ENCODE data around the gene XPNPEP1. TPM values are rescaled to one million over a fixed set of nuclear protein-coding genes. Genes with fewer than 3 reads are reported as not detected.

Gene XPNPEP1
- total RNA-seq, 4 donors from 2014 or later = 41.0 to 188 (median 92.0) TPM

- H3K4me1 ChIP-seq = no peaks in the 10 kb centered on the region
- intact Hi-C loops (cut with DNase I; ENCODE audit: low total_unique reads) = no loop called here
Measured at GRCh38 chr10:109962247-109962646, 38.9 kb upstream of the XPNPEP1 start.

GRCh38 chr10:109961174-109962001 lies 38.1 kb upstream of the XPNPEP1 start:
- TF ChIP-seq POLR2A (IDR thresholded peaks at IDR 0.05) (no peak), CTCF (IDR thresholded peaks at IDR 0.05) (no peak)
- intact Hi-C loops (cut with DNase I; ENCODE audit: low total_unique reads) = no loop called here
- Histone ChIP-seq H3K4me3 (no peak overlapping the region), H3K27ac (no peak overlapping the region), H3K9me3 (no peaks in the 10 kb centered on the region), H3K27me3 (no peaks in the 10 kb centered on the region), H3K36me3 (no peaks in the 10 kb centered on the region), H3K4me1 (no peaks in the 10 kb centered on the region)
- DNase-seq = no peak

More at GRCh38 chr10:109962247-109962646, 38.9 kb upstream of the XPNPEP1 start:
- no peak overlapping the region for H3K4me3 ChIP-seq
- H3K27ac ChIP-seq = no peak overlapping the region
- no peaks in the 10 kb centered on the region for H3K36me3 ChIP-seq
- no peaks in the 10 kb centered on the region for H3K27me3 ChIP-seq
- TF ChIP-seq POLR2A (IDR thresholded peaks at IDR 0.05) (no peak), CTCF (IDR thresholded peaks at IDR 0.05) (no peak)
- no peaks in the 10 kb centered on the region for H3K9me3 ChIP-seq
- no peak for DNase-seq

- no peaks in the 10 kb centered on the region for H3K4me1 ChIP-seq
- DNase-seq = no peak
- intact Hi-C loops (cut with DNase I; ENCODE audit: low total_unique reads) = no loop called here
- no peak for TF ChIP-seq CTCF (IDR thresholded peaks at IDR 0.05)
- TF ChIP-seq POLR2A (IDR thresholded peaks at IDR 0.05) = no peak
- H3K27ac ChIP-seq = no peak overlapping the region
- no peaks in the 10 kb centered on the region for H3K27me3 ChIP-seq
- no peaks in the 10 kb centered on the region for H3K9me3 ChIP-seq
- H3K4me3 ChIP-seq = no peak overlapping the region
- H3K36me3 ChIP-seq = no peaks in the 10 kb centered on the region
Measured at GRCh38 chr10:109960682-109961081, 37.4 kb upstream of the XPNPEP1 start.

- intact Hi-C loops (cut with DNase I; ENCODE audit: low total_unique reads) = no loop called here
- no peak overlapping the region for H3K27ac ChIP-seq
- no peaks in the 10 kb centered on the region for H3K27me3 ChIP-seq
- TF ChIP-seq CTCF (IDR thresholded peaks at IDR 0.05) (no peak), POLR2A (IDR thresholded peaks at IDR 0.05) (no peak)
- H3K4me3 ChIP-seq = no peak overlapping the region
- no peaks in the 10 kb centered on the region for H3K9me3 ChIP-seq
- DNase-seq = no peak
- no peaks in the 10 kb centered on the region for H3K36me3 ChIP-seq
- H3K4me1 ChIP-seq = no peaks in the 10 kb centered on the region
Measured at GRCh38 chr10:109959259-109960145, 36.2 kb upstream of the XPNPEP1 start.

GRCh38 chr10:109958059-109958458 lies 34.7 kb upstream of the XPNPEP1 start:
- no peak overlapping the region for H3K4me3 ChIP-seq
- no peaks in the 10 kb centered on the region for H3K36me3 ChIP-seq
- no peaks in the 10 kb centered on the region for H3K4me1 ChIP-seq
- H3K9me3 ChIP-seq = no peaks in the 10 kb centered on the region
- no peak for DNase-seq
- intact Hi-C loops (cut with DNase I; ENCODE audit: low total_unique reads) = no loop called here
- no peak for TF ChIP-seq CTCF (IDR thresholded peaks at IDR 0.05)
- TF ChIP-seq POLR2A (IDR thresholded peaks at IDR 0.05) = no peak
- H3K27me3 ChIP-seq = no peaks in the 10 kb centered on the region
- no peak overlapping the region for H3K27ac ChIP-seq
